GM19023 (cell line): Measurements from ENCODE around the gene MBOAT2.
"Not testable (repeated sequence)": the region's sequence is repeated elsewhere in the genome, so short reads cannot be mapped to it uniquely, and the experiment has no call there.

Source experiments
- ATAC-seq: cut with Tn5 transposase; IDR thresholded peaks from one replicate; pipeline ENCODE4 v1.9.1; 2021; ENCODE audit warnings: mild to moderate bottlenecking, moderate library complexity; ENCODE audit not compliant: unreplicated experiment

Gene MBOAT2

DNA sequence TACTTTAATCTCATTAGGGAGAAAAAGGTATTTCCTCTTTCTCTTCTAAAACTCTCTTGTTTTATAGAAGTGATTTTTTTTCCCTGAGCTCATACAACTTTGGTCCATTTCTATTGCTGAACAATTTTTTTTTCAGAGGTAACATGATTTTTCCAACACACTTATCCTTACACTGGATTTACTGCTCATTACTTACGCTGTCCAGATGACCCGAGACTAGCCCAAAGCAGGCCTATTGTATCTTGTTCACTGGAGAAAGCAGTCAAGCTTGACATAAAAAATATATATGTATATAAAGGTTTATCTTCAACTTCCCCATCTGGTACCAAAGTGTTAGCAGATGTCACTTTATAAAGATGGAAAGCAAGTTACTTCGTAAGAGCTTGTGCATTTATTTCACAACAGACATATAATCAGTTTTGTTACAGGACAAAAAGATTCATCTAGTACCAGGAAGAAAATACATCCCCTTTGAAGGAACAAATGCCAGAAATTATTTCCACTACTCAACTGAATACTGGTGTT, 95.7 kb downstream of the MBOAT2 start:
- ATAC-seq: no peak

DNA sequence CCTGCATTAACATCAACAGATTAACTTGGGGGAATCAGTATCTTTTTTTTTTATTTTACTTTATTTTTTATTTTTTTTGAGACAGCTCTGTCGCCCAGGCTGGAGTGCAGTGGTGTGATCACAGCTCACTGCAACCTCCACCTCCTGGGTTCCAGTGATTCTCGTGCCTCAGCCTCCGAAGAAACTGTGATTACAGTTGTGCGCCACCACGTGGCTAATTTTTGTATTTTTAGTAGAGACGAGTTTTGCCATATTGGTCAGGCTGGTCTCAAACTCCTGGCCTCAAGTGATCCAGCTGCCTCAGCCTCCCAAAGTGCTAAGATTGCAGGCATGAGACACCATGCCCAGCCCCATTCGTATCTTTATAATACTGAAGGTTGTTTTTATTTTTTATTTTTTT, 99.6 kb downstream of the MBOAT2 start:
- not testable (repeated sequence) for ATAC-seq

DNA sequence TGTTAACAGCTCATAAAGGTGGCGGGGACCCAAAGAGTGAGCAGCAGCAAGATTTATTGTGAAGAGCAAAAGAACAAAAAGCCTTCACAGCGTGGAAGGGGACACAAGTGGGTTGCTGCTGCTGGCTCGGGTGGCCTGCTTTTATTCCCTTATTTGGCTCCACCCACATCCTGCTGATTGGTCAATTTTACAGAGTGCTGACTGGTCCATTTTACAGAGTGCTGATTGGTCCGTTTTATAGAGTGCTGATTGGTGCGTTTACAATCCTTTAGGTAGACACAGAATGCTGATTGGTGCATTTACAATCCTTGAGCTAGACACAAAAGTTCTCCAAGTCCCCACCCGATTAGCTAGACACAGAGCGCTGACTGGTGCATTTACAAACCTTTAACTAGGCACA, 100.7 kb downstream of the MBOAT2 start:
- not testable (repeated sequence) for ATAC-seq

DNA sequence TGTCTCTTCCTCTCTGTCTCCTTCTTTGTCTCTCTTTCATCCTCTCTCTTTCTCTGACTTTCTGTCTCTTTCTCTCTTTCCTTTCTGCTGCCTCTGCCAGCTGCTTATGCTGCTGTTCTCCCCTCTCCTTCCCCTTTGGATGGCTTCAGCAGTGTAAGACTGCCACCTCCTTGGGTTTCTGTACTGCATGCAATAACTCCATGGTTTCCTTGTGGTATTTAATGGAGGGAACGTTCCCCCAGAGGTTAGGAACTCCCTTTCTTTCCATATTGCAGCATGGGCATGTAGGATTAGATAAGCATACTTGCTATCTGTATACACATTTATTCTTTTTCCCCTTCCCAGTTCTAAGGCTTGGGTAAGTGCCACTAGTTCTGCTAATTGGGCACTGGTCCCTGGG, 106.3 kb downstream of the MBOAT2 start:
- not testable (repeated sequence) for ATAC-seq

DNA sequence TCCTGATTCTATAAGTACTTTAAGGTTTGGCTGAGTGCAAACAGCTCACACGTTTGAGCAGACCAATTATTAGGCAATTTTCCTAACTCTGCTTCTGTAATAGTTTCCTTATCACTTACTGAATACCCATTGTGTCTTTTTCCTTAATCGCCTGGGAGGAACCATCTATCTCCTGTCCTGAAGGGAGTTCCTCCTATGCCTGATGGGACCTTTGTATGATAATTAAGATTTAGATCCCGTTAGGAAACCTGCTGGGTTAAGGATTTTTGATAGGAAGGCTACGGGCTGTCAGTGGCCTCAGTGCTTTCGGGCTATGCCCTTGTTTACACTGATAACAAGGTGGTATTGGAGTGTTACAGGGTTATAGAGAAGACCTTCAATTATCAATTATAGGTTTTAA, 106.8 kb downstream of the MBOAT2 start:
- ATAC-seq: not testable (repeated sequence)

DNA sequence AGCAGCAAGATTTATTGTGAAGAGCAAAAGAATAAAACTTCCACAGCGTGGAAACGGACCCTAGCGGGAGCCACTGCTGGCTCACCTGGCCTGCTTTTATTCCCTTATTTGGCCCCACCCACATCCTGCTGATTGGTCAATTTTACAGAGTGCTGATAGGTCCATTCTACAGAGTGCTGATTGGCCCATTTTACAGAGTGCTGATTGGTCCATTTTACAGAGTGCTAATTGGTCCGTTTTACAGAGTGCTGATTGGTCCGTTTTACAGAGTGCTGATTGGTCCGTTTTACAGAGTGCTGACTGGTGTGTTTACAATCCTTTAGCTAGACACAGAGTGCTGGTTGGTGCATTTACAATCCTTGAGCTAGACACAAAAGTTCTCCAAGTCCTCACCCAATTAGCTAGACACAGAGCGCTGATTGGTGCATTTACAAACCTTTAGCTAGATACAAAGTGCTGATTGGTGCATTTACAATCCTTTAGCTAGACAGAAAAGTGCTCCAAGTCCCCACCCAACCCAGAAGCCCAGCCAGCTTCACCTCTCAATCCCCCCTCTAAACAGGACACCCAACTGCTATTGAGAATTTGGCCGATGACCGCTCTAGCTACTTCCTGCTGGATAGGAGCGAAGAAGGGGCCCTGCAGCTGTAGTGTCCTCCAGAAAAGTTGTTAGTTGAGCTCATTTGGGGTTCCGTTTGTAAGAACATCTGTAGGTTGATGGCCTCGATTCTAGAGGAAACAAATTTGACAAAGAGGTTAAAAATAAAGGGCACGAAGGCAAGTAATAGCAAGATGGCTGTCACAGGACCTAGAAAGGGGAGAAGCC, 108.2 kb downstream of the MBOAT2 start:
- not testable (repeated sequence) for ATAC-seq

DNA sequence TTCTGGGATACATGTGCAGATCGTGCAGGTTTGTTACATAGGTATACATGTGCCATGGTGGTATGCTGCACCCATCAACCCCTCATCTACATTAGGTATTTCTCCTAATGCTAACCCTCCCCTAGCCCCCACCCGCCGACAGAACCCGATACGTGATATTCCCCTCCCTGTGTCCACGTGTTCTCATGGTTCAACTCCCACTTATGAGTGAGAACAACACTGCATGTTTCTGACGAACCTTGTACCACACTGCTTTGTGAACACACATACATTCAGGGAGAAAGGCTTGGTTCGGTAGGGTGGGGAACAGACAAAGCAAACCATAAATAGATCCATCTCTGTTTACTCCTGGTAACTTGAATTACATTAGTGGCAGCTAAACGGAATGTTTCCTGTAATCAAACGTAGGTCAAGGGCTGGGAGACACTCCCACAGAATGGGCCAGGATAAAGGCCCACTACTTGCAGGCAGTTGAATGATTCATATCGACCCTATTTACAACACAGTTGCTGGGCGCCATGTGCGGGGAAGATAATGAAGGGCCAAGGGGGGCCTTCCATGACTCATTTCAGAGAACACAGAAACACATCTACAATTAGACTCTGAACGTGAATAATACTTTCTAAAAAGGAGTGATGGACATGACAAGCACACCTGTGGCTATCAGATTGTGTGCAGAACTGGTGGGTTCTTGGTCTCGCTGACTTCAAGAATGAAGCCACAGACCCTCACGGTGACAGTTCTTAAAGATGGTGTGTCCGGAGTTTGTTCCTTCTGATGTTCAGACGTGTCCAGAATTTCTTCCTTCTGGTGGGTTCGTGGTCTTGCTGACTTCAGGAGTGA, 109.3 kb downstream of the MBOAT2 start:
- no peak for ATAC-seq

DNA sequence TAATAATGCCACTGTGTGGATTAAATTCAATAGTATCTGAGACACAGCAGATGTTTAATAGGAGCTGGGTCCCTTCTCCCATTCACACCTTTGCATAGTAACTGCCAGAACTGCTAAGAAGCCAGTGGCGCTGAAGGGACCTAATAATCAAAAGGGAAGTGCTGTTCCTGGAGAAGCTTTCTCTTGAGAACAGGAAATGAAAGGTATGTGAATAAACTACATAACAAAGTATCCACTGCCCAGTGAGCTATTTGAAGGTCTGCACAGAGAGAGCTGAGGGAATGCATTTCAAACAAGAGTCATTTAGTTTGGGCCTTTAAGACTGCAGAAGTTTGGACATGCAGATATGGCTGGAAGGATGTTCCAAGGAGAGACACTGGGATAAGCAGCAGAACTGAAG, 110.0 kb downstream of the MBOAT2 start:
- ATAC-seq: no peak

DNA sequence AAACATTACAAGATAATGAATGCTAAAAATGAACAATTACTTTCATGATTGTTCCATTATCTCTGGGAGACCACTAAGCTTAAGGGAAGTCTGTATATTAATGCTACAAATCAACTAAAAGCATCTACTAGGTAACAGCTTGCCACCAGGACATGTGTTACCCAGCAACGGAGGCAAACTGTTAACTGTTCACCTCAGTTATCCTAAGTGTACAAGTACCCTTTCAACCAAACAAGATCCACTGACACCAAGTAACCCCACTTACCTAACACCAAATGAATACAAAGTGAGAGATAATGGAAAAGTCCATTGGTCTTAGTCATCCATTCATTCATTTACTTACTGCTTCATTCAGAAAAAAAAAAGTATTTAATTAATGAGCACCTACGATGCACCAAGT, 111.4 kb downstream of the MBOAT2 start:
- no peak for ATAC-seq

DNA sequence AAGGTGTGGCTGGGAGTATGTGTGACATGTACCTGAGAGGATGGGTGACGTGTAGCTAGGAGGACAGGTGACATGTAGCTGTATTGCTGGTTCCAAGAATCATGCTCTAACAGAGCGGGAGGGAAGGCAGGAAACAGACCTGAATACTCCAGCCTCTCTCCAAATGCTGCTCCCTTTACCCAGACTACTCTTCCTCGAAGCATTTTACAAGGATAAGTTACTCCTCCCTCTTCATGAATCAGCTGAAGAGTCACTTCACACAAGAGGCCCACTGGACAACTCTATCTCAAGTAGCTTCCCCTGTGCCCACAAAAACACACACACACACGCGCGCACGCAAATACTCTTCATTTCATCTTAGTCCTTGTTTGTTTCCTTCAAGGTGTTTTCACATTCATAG, 113.5 kb downstream of the MBOAT2 start:
- ATAC-seq: no peak

DNA sequence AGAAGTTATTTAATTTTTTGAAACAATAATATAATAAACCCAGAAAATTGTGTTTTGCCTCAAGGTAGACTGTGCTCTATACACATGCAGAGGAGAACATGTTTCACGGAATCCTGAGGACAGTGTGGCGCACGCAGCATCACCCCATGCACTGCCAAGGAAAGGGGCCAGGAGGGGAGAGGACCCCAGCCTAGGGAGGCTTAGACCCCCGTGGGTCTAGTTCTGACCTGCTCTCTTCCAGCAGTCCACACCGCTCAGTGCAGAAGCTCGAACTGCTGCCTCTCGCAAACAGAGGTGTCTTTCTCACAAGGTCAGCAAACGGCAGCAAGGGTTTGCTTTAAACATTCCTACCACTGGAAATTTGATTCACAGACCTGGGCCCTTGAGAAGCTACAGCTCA, 114.5 kb downstream of the MBOAT2 start:
- no peak for ATAC-seq

DNA sequence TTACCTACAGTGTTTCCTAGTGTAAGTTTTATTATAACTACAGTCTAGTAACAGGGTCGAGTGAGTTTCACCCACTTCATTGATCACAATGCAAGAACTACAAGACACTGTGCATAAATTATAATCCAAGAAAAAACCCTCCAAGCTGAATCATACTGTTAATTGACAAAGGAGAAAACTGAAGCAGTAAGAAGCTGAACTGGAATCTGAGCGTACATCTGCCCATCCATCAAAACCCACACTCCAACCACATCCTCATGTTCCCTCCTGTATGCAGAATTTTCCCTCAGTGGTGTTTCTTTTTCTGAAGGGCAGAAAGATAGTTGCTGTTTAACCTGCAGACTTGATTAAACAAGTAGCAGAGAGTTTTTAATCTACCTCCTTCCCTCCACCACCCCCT, 116.6 kb downstream of the MBOAT2 start:
- no peak for ATAC-seq

DNA sequence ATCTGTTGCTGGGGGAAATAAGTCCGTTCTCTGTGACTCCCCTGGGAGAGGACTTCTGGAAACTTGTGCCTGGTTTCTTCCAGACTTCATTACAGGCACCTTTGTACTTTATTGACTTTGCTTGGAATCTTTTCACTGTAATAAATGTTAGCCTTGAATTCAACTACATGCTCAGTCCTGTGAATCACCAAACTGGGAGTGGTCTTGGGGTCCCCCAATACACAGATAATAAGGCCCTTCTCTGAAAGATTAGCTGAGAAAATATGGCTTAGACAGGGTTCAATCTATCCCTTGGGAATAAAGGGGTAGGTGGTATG, 117.3 kb downstream of the MBOAT2 start:
- ATAC-seq: no peak

DNA sequence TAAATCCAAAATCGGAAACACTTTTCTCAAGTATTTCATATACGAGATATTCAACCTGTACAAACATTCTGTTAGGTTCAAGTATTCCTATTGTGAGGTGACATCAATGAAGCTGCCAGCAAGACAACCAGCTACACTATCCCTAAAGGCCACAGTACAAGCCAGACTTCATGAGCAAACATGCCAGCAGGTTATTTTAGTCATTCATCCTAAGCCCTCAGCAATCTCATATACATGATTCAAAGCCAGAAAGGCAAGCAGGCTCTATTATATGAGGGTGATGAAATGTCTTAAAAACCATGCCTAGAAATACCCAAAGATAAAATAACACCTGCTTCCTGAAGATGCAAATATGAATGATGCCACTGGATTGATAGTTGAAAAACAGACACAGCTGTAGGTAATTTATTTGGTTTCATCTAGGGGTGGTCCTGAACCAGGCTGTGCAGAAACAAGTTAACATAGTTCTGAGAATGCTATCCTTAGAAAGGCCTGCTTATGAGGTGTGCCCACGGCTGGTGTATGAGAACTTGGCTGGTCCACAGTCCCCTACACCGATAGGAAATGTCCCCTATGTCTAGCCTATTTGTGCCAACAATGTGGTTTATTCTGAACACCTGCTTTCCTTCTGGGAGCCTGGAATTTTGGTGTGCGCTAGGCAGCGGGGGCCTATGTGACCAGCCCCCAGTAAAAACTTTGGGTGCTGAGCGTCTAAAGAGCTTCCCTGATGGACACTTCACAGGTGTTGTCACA, 117.9 kb downstream of the MBOAT2 start:
- ATAC-seq: no peak

DNA sequence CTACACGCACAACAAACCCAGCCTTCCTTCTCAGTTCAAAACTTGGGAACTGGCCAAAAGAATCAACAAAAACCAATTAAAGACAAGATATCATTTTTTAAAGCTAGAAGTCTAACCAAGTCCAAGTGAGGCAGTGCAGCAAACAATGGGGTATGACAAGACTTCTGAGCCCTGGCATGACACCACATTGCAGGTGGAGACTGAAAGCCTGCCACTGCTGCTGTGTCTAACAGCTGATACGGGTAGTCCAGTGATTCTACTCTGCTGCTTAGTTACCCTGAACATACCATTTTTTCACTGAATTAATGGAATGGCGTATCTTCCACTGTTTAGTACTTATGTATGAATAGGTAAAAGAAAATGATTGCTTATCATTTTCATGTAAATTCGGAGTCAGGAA, 118.7 kb downstream of the MBOAT2 start:
- ATAC-seq: no peak

DNA sequence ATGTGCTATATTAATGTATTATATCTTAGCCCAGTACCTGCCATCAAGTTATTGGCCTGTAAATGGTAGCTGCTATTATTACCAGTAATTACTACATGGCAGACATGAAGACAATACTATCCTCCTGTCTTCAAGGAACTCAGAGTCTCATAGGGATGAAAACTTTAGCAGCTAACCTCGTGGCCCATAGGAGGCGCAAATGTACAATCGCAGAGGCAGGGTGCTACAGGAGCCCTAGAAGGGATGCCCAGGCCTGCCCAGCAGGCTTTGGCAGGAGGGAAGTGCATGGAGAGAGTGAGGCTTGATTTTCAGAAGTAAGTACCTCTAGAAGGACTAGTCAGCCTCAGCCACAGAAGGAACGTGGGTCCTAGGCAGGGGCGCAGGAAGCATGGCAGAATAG, 121.4 kb downstream of the MBOAT2 start:
- ATAC-seq: no peak

DNA sequence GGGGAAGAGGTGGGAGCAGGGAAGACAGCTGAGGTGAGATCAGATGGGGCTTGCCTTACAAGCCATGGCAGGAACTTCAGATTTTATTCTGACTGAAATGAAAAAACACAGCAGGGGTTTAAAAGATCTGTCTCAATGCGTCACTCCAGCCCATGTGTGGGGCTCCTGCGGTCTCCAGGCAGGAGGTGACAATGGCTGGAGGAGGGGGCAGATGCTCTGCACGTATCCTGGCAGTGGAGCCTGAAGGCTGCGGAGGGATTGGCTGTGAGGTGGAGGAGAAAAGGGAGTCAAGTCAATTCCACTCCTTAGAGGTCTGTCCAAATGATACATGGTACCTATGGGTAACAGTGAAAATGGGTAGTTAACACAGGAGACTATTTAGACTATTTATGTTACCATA, 125.6 kb downstream of the MBOAT2 start:
- ATAC-seq: no peak

DNA sequence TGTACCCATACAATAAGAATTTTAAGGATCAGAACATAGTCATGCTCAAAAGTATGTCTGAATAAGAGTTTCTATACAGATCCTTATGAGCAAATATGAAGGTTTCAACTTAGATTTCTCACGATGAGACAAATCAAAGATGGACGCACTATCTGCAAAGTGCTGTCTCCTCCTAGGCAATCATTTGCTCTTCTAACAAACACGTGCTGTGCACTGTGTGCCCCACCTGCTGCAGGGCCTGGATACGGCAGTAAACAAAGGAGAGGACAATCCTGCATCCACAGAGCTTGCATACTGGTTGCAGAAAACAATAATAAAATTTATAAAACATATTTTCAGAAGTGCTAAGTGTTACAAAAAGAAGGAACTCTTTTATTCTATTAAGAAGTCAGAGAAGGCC, 126.2 kb downstream of the MBOAT2 start:
- no peak for ATAC-seq

DNA sequence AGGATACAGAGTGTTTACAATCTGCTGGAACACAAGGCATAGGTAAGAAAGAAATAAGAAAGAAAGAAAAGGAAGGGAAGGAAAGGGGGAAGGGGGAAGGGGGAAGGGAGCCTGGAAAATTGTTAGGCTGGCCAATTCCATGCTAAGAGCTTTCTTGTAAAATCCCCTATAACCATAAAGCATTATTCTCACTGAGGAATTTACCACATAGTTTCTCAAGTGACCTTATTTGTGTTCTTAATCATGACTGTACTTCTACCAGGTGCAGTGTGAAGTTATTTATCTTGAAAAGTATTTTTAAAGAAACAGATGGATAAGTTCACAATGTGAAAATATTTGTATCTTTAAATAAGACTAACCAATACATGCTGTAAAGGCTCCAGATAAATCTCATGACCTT, 126.9 kb downstream of the MBOAT2 start:
- no peak for ATAC-seq

DNA sequence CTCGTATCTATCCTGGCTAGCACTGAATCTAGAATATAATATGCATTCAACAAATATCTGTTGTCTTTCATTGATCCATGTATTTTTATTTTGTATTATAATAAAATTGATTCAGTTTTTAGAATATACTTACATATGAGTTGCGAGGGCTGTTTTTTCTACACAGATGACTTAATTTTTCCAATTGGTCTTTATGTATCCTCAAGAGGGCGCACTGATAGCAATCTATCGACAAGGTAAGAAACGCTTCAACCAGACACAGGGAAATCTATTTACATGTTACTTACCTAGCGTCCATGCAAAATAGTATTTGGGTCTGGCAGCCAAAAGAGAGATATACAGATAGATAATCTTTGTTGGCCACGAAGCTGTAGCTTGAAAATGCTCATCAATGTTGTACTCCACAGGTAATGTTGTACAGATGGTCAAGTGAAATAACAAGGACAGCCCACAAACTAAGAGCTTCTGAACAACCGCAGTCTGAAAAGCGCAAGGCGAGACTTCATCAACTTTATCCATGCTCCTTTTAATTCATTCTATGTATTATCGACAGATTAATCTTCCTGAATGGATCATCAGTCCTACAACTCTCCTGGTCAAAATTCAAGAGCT, 130.6 kb downstream of the MBOAT2 start:
- ATAC-seq: no peak

DNA sequence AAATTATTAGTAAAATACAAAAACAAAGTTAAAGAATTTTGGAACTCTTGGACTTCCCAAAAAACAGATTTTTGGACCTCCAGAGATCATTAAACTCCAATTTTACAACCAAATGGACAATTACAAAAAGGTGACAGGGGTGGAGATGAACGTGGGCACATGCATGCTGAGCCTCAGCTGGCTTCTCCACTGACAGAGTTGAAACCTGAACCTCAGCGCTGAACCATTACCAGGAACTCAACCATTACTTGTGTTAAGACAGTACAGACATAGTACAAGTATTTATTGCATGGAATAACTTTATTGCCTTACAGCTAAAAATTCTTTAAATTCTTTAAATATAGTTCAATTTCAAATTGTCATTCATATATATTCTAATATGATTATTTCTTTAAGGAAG, 133.0 kb downstream of the MBOAT2 start:
- ATAC-seq: no peak
